NCI-H2081 (cell line): Measurements from ENCODE around the gene TLE5.
"Not testable (repeated sequence)": the region's sequence is repeated elsewhere in the genome, so short reads cannot be mapped to it uniquely, and the experiment has no call there.

Experiments
- DNase-seq, 2 experiments: peaks; one replicate each; lab custom pipeline; 2025; lab: John Stamatoyannopoulos, UW

TLE5 gene

DNA sequence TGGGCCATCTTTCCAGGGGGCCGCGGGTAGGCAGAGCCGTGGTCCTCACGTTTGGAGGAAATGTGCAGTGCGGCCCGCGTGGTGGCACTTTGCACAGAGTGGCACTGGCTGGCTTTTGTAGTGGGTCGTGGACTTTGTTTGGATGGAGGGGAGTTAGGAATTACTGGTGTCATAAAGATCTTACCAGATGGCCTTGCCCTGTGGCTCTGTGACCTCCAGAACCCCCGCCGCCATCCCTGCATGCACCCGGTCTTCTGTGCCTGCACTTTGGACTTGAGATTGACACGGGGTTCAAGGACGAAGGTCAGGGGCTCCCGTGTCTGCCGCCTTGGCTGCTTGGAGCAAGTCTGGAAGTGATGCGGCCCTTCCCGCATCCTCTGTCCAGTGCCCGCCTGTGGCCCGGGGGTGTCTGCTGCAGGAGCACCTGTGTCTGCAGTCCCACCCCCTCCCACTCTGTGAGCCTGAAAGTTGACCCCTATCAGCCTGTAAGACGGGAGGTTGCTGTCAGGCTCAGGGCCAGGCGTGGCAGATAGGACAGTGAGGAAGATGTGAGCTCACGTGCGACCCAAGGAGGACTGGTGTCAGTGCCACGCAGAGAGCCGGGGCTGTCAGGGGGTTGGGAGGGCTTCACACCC, 34.1 kb upstream of the TLE5 start:
- DNase-seq, result no peak

DNA sequence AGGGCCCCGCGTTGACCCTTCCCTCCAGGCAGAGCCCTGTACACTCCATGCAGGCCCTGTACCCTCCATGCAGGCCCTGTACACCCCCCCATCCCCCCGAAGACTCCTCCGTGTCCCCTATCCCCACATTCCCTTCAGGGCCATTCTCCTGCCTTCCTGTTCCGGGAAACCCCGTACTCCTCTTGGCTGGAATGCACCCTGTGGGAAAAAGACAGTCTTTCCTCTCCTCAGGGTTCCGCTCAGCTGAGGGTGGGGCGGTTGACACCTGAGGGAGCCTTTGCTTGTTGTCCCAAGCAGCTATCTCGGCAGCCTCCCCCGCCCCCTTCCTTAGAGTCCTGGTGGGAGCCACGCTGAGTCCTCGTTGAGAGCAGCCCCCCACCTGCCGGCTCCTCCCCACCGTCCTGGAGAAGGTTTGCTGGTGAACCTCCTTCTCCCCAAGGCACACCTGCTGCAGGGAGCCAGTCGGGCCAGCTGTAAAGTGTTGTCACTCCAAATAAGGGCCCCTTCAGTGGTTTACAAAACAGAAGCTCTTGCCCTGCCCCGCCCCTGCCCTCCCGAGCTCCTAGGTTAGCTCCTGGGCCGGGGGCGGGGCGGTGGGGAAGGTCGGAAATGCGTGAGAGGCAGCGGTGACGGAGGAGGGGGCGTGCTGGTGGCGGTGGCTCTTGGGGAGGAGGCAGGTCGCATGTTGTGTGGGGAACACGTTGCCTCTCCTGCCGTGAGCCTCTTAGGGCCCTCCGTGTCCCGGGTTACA, 33.3 kb upstream of the TLE5 start:
- no peak for DNase-seq

DNA sequence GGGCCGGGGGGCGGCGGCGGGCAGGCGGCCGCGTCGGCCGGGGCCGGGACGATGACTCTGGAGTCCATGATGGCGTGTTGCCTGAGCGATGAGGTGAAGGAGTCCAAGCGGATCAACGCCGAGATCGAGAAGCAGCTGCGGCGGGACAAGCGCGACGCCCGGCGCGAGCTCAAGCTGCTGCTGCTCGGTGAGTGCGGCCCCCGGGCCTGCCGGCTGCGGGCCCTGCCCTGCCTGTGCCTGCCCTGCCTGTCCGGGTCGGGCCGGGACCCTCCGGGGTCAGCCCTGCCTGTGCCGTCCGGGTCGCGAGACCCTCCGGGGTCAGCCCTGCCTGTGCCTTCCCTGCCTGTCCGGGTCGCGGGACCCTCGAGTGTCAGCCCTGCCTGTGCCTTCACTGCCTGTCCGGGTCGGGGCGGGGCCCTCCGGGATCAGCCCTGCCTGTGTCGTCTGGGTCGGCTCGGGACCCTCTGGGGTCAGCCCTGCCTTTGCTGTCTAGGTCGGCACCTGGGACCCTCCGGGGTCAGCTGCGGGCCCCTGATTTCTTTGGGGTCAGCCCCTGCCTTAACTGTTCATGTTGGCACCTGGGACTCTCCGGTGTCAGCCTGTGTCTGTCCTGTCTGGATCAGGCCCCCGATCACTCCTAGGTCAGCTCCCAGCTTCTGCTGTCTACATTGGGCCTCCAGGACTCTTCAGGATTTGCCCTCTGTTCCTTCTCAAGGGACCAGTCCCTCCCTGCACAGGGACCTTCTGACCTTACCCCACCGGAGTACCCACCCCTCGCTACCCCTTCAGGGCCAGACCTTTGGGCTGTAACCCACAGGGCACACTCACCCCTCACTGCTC, 32.5 kb upstream of the TLE5 start:
- no peak for DNase-seq

DNA sequence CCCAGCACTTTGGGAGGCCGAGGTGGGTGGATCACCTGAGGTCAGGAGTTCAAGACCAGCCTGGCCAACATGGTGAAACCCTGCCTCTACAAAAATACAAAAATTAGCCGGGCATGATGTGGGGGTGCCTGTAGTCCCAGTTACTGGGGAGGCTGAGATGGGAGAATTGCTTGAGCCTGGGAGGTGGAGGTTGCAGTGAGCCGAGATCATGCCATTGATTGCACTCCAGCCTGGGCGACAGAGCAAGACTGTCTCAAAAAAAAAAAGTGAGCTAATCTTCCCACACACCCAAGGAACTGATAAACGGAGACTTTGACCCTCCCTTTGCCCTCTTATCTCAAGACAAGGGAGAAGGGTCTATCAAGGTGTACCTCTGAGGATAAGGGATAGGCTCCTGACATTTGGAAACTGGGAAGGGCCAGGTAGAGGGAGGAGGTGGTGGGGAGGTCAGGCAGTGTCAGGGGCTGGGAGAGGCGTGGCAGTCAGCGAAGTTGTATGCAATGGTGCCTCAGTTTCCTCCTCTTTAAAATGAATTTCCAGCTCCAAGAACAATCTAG, 27.1 kb upstream of the TLE5 start:
- not testable (repeated sequence) for DNase-seq

DNA sequence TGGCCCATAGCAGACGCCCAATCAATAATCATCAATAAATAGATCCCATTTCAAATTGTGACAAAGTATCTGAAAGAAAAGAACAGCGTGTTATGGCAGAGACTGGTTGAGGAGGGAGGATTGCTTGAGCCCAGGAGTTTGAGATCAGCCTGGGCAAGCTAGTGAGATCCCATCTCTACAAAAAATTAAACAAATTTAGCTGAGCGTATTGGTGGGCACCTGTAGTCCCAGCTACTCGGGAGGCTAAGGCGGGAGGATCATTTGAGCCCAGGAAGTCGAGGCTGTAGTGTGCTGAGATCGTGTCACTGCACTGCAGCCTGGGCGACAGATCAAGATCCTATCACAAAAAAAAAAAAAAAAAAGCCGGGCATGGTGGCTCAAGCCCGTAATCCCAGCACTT, 25.5 kb upstream of the TLE5 start:
- no peak for DNase-seq

DNA sequence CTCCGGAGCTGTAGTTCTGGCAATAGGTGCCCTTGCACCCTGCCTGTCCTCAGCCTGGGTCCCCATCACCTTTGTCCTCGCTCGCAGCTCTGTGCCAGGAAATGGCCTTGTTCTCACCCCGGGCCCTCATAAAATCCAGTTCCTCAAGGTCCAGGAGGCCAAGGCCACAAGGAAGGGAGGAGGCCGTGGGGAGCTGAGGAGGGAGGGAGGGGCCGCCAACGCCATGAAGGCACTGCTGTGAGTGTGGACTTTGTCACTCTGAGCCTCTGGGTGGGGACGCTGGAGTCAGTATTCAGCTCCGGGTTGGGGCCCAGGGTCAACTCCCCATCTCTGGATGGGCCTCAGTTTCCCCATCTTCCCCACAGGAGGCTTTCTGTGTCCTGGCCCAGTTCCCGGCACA, 22.6 kb upstream of the TLE5 start:
- no peak for DNase-seq

DNA sequence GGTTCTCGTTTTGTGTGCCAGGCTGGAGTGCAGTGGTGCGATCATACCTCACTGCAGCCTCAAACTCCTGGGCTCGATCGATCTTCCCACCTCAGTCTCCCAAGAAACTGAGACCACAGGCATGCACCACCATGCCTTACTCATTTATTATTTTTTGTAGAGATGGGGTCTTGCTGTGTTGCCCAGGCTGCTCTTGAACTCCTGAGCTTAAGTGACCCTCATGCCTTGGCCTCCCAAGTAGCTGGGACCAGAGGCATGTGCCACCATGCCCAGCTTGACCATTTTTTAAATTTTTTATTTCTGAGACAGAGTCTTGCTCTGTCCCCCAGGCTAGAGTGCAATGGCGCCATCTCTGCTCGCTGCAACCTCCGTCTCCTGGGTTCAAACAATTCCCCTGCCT, 21.7 kb upstream of the TLE5 start:
- DNase-seq, result no peak

DNA sequence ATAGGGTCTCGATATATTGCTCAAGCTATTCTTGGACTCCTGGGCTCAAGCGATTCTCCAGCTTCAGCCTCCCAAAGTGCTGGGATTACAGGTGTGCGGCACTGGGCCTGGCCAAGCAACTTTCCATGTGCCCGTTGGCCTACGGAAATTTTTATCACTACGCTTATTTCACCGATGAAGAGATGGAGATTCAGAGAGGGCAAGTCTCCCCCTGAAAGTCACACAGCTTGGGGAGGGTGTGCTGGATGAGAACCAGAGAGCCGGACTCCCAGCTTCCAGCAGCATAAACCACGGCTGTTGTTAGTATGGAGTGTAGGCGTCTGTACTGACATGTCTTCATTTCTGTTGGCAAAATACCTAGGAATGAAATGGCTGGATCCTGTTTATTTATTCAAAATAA, 20.0 kb upstream of the TLE5 start:
- DNase-seq, result no peak

DNA sequence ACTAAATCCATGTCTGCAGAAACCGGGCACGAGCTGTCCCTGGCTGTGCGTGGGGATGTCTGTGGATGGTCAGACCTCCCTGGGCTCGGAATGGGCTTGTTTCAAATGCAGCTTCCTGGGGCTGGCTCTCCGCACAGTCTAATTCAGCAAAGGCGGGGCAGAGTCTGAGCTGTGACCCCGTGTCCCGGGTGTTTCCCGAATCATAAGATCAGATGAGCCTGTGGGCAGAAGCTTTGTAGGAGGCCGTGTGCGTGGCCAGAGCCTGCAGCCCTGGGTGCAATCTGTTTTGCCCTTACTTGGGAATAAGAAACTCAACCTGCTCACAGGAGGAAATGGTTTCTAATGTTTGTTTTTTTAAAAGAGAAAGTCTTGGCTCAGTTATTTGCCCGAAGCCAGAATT, 18.0 kb upstream of the TLE5 start:
- DNase-seq, result no peak

DNA sequence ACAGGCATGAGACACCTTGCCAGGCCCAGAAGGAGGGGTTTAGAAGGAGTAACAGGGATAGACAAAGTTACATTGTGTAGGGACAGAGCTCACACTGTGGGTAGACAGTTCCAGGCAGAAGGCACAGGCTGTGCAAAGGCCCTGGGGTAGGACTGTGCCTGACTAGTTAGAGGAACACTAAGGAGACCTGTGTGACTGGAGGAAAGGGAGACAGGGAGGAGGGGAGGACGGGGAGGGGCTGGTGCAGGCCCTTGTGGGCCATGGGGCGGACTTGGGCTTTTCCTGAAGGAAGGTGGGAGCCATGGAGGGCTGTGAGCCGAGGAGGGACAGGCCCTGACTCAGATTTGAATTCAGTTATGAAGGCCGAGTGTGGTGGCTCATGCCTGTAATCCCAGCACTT, 17.3 kb upstream of the TLE5 start:
- DNase-seq, result no peak

DNA sequence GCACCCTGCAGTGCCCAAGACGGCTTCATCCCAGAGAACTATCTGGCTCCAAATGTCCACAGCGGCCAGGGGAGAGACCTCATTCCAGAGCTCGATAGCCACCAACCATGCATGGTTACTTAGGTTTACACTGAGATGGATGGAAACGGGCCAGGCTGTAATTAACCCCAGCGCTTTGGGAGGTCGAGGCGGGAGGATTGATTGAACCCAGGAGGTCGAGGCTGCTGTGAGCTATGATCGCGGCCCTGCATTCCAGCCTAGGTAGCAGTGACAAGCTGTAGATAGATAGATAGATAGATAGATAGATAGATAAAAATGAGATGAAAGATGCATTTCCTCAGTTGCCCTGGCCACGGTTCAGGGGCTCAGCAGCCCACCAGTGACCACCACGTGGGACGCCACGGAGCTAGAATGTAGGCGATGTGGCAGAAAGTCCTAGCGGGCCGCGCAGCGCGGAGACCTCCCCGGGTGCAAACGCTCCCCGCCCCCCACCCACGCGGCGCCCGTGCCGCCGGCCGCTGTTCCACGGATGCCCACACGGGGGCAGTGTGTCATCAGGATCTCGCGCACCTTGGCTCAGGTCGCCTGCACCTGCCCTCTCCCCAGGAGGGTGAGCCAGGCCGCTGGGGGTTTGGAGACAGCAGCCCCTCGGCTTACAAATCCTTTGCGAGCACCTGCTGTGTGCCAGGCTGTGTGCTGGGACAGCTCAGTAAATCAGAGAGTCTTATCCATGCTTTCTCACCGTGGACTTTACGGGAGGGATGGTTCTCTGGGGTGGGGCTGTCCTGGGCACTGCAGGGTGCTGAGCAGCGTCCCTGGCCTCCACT, 13.5 kb upstream of the TLE5 start:
- peak; percentile 80 to 82 for DNase-seq

DNA sequence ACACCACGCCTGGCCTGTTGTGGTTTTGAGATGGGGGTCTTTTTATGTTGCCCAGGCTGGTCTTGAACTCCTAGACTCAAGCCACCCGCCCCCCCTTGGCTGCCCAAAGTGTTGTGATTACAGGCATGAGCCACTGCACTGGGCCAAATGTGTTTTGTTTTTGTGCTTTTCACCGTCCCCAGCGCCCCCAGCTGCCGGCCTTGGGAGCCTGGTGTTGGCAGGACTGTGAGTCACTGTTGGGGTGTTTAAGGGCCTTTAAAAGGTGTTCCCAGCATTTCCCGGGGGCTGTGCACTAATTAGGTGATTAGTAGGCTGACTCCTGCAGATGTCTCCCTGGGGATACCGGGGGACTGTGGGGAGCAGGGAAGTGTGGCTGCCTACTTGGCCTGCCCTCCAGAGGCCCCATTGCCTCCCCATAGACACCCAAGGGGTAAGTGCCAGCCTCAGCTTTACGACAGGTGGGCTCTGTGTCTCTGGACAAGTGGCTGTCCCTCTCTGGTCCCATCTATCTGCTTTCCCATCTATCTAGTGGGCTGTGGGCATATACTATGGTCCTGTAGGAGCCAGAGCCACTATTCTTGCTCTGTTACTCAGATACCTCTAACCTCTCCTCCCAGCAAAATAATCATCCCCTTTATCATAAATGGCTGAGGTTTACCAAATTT, 11.8 kb upstream of the TLE5 start:
- no peak for DNase-seq

DNA sequence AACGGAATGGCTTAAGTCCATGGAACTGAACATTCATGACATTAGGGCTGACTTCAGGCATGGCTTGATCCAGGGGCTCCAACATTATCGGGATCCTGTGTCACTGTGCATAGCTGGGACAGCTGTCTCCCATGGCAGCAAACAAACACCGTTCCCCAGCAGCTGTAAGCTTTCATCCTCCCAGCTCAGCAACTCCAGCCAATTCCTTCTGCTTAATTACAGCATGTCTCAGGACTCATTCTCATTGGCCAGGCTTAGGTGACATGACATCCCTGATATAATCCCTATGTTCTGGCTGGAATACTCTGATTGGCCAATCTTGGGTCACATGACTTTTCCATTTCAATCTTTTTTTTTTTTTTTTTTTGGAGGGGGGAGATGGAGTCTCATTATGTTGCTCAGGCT, 10.9 kb upstream of the TLE5 start:
- DNase-seq, result peak; percentile 84 to 95

DNA sequence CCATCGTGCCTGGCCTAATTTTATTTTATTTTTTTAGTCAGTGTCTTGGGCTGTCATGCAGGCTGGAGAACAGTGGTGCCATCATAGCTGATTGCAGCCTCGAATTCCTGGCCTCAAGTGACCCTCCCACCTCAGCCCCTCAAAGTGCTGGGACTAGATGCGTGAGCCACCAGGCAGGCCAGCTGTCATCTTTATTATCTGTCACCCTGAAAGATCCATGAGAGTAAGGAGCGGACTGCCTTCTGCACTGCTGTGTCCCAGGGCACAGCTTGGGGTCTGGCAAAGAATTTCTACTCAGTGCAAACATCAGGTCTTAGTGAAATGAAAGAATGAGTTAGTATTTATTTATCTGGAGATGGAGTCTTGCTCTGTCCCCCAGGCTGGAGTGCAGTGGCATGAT, 9.5 kb upstream of the TLE5 start:
- DNase-seq, result no peak

DNA sequence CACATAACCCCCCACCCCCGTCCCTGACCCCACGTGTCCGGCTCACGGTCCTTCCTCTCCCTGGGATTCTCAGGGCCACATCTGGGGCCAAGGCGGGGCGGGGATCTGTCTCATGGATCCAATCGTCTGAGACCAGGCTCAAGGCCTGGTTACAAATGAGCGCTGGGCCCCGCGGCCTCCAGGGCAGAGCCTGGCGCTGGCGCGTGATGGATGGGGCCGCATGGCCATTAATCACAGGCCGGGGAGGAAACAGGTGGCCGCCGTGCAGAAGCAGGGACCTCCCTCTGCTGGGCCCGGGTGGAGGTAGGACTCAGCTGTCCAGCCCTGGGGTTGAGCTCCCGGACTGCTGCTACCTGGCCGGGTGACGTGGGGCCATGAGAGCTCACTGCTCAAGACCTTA, 5.8 kb upstream of the TLE5 start:
- DNase-seq, result peak; percentile 78 to 86

DNA sequence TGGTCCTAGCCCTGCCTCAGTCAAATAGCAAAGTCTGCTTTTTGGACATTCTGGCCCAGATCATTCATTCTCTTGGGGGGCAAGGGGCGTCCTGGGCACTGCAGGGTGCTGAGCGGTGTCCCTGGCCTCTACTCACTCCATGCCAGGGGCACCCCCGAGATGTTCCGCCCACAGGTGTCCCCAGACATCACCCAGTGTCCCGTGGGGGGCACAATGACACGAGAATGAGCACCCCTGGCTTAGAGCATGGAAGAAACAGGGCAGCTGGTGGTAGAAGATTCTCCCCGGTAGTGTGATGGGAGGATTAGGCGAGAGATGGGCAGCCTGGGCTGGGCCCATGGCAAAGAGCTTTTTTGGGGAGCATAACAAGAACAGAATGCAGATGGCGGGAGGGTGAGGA, 5.3 kb upstream of the TLE5 start:
- DNase-seq, result no peak

DNA sequence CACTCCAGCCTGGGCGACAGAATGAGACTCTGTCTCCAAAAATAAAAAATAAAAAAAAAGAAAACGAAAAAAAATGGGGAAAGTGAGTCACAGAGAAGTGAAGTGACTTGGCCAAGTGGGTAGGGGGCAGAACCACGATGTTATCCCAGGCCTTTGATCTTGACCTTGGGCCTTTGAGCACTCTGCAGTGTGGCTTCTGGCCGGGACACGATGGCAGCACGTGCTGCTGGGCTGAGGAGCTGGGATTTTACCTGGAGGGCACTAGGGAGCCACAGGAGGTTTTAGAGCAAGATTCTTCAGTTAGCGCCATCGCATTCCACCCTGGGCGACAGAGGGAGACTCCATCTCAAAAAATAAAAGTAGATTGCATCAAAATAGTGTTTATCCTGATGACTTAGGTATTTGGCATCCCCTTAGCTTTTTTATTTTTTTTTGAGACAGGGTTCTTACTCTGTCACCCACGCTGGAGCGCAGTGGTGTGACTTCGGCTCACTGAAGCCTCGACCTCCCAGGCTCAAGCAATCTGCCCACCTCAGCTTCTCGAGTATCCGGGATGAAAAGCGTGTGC, 4.3 kb upstream of the TLE5 start:
- no peak for DNase-seq

DNA sequence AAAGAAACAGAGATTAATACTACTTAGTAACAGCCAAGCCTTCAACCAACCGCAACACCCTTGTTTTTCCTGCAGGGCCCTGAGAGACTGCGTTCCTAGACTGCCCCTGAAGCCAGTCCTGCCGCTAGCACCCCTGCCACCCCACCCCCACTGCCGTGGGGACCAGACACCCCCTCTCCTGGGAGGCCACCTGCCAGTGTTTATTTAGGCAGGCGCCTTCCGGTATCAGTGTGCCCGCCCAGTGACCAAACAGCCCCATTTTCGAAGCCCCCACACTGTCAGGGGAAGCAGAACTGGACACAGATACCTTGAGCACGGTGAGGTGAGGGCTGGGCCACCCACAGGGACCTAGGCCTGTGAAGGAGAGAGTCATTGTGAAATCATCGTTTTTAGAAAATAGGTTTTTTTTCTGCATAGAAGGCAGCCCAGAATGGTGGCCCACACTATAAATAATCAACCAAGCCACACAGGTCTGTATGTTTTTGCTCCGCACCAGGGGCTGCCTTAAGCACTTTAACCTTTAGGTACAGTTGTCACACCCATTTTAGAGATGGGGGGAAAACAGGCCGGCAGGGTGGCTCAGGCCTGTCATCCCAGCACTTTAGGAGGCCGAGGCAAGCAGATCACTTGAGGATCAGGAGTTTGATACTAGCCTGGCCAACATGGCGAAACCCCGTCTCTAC, 3.5 kb upstream of the TLE5 start:
- DNase-seq, result peak; percentile 66 to 80

DNA sequence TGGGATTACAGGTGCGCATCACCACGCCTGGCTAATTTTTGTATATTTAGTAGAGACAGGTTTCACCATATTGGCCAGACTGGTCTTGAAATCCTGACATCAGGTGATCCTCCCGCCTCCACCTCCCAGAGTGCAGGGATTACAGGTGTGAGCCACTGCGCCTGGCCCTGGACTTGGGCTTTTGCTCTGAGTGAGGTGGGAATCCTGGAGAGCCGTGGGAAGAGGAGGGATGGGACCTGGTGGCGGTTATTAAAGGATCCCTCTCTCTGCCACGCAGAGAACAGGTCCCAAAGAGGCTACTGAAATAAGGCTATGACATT, 1.7 kb upstream of the TLE5 start:
- DNase-seq, result no peak
